GM12873 (cell line): ENCODE results near the gene CALU.

Experiments used
- CTCF ChIP-seq: IDR thresholded peaks from 2 replicates; pipeline ENCODE4 v1.5.1; 2012; ENCODE audit warnings: low read depth, mild to moderate bottlenecking, moderate library complexity, low read length, control low read depth; ENCODE audit not compliant: insufficient read depth; ENCODE audit errors: missing control alignments

Gene CALU

GRCh38 chr7:128732521-128733277, 6.5 kb upstream of the CALU start:
- no peak for TF ChIP-seq CTCF

GRCh38 chr7:128733278-128733645, 5.9 kb upstream of the CALU start:
- no peak for TF ChIP-seq CTCF

- no peak for TF ChIP-seq CTCF
These were observed 4.3 kb upstream of the CALU start for GRCh38 chr7:128734890-128735289.

GRCh38 chr7:128735436-128735835, 3.7 kb upstream of the CALU start:
- TF ChIP-seq CTCF: no peak

- no peak for TF ChIP-seq CTCF
These were observed 1.7 kb upstream of the CALU start for GRCh38 chr7:128737441-128737840.

- TF ChIP-seq CTCF: no peak
These were observed 1.2 kb upstream of the CALU start for GRCh38 chr7:128737867-128738385.

GRCh38 chr7:128738570-128739047, 550 bp upstream of the CALU start:
- no peak for TF ChIP-seq CTCF
